PC-9 (cell line): ENCODE results near the gene PRR7. TPM values are rescaled to one million over a fixed set of nuclear protein-coding genes. Genes with fewer than 3 reads are reported as not detected.

Experiments
- BruUV-seq: library from RNA; stranded (reverse); fragments of 400-500 nt; replicated peaks from 2 replicates; lab custom pipeline; 2021; lab: Mats Ljungman, UMichigan
- CTCF ChIA-PET: fragments of 300-600 bp; sonication (Branson Sonifier 250); formaldehyde crosslinking; loops from one replicate; lab custom pipeline; 2022; ENCODE audit warnings: antibody characterized with exemption; lab: Charles Lee
- POLR2A ChIA-PET: fragments of 300-600 bp; sonication (Branson Sonifier 250); formaldehyde crosslinking; loops from one replicate; lab custom pipeline; 2022; ENCODE audit warnings: antibody characterized with exemption; ENCODE audit not compliant: unreplicated experiment; lab: Charles Lee
- DNase-seq, 2 experiments: peaks; one replicate each; pipeline versions ENCODE4 v3.0.0 to v3.0.0-alpha.2; 2015 to 2022; ENCODE audit warnings: mixed read lengths in 1 of 2
- H2AFZ ChIP-seq: fragments of 200-600 bp; sonication (generic); 2 replicates; pipeline ENCODE4 v1.8.1; 2017; ENCODE audit warnings: antibody characterized with exemption
- H3F3A ChIP-seq: fragments of 200-600 bp; sonication (generic); 2 replicates; pipeline ENCODE4 v1.8.1; 2017; ENCODE audit warnings: antibody characterized with exemption, mild to moderate bottlenecking, low read depth; ENCODE audit not compliant: insufficient read depth
- H3K27ac ChIP-seq: fragments of 200-600 bp; sonication (generic); 2 replicates; pipeline ENCODE4 v1.6.1; 2016; ENCODE audit warnings: mixed run types
- H3K27me3 ChIP-seq: fragments of 200-600 bp; sonication (generic); 2 replicates; pipeline ENCODE4 v1.6.1; 2016; ENCODE audit warnings: low read depth, mixed run types; ENCODE audit not compliant: insufficient read depth
- H3K36me3 ChIP-seq: fragments of 200-600 bp; sonication (generic); 2 replicates; pipeline ENCODE4 v1.6.1; 2016; ENCODE audit warnings: low read depth, mixed run types
- H3K4me1 ChIP-seq: fragments of 200-600 bp; sonication (generic); replicated peaks from 2 replicates; pipeline ENCODE4 v1.6.1; 2016; ENCODE audit warnings: mixed run types; ENCODE audit not compliant: insufficient read depth
- H3K4me2 ChIP-seq: fragments of 200-600 bp; sonication (generic); 2 replicates; pipeline ENCODE4 v1.6.1; 2017; ENCODE audit warnings: mixed run types
- H3K4me3 ChIP-seq: fragments of 200-600 bp; sonication (generic); 2 replicates; pipeline ENCODE4 v1.6.1; 2016; ENCODE audit warnings: mixed run types
- H3K79me2 ChIP-seq: fragments of 200-600 bp; sonication (generic); 2 replicates; pipeline ENCODE4 v1.6.1; 2017; ENCODE audit warnings: low read depth, mixed run types
- H3K9me2 ChIP-seq: fragments of 200-600 bp; sonication (generic); 2 replicates; pipeline ENCODE4 v1.8.1; 2017; ENCODE audit warnings: mild to moderate bottlenecking; ENCODE audit not compliant: insufficient read depth
- H3K9me3 ChIP-seq: fragments of 200-600 bp; sonication (generic); 2 replicates; pipeline ENCODE4 v1.8.1; 2016; ENCODE audit warnings: low read depth; ENCODE audit not compliant: insufficient read depth
- H4K20me1 ChIP-seq: fragments of 200-600 bp; sonication (generic); 2 replicates; pipeline ENCODE4 v1.8.1; 2017; ENCODE audit not compliant: insufficient read depth
- CTCF ChIP-seq: fragments of 200-600 bp; sonication (generic); conservative IDR thresholded peaks from 2 replicates; pipeline ENCODE4 v1.6.1; 2017; ENCODE audit warnings: mixed run types, antibody characterized with exemption, mild to moderate bottlenecking, moderate library complexity
- EZH2 ChIP-seq: fragments of 200-600 bp; sonication (generic); IDR thresholded peaks from 2 replicates; pipeline ENCODE4 v1.8.0; 2017; ENCODE audit warnings: antibody characterized with exemption, low read depth
- intact Hi-C: fragments of 100-400 bp; cut with micrococcal nuclease; formaldehyde crosslinking; loops from one replicate; pipeline ENCODE4 v1.10.0; 2022; ENCODE audit not compliant: unreplicated experiment
- total RNA-seq: library from RNA; stranded (reverse); gene quantifications from 2 replicates; pipeline ENCODE4 v1.2.3, GENCODE V29; 2021

Gene PRR7
- total RNA-seq, 1 experiment from 2014 or later, result 22.2 TPM

GRCh38 chr5:177478711-177479646 lies 32.4 kb downstream of the PRR7 start:
- ChIA-PET POLR2A (interaction anchor here (0.6 kb wide), 3 partner anchors 13 to 38 kb away, joined by 3 to 8 read pairs (median 3); partner anchors contain the start of gene DDX41), CTCF (interaction anchor here (1.0 kb wide), 1 partner anchor 23 kb away, joined by 4 read pairs; no protein-coding TSS in a partner anchor)
- H3K9me2 ChIP-seq, result no peaks in the 10 kb centered on the region
- H3F3A ChIP-seq, result peaks cover 57% of the 10 kb centered on the region
- BruUV-seq, result no TSS peak
- intact Hi-C loops, result no loop called here
- H3K4me2 ChIP-seq, result no peak overlapping the region
- DNase-seq, result no peak
- H3K27me3 ChIP-seq, result no peaks in the 10 kb centered on the region
- no peak overlapping the region for H2AFZ ChIP-seq
- no peaks in the 10 kb centered on the region for H3K36me3 ChIP-seq
- no peaks in the 10 kb centered on the region for H3K4me1 ChIP-seq
- H4K20me1 ChIP-seq, result no peaks in the 10 kb centered on the region
- no peak for TF ChIP-seq CTCF
- H3K79me2 ChIP-seq, result no peaks in the 10 kb centered on the region
- H3K27ac ChIP-seq, result no peak overlapping the region
- H3K4me3 ChIP-seq, result no peak overlapping the region
- H3K9me3 ChIP-seq, result no peaks in the 10 kb centered on the region

- H3K27ac ChIP-seq, result no peak overlapping the region
- DNase-seq, result peak in 1 of 2 experiments; percentile 24
- no peak overlapping the region for H3K4me2 ChIP-seq
- intact Hi-C loops, result no loop called here
- no peak overlapping the region for H2AFZ ChIP-seq
- CTCF ChIA-PET, result no interaction called here
- H3F3A ChIP-seq, result peaks cover 49% of the 10 kb centered on the region
- no peaks in the 10 kb centered on the region for H3K9me2 ChIP-seq
- POLR2A ChIA-PET, result interaction anchor here (0.6 kb wide), 2 partner anchors 13 to 37 kb away, joined by 3 to 8 read pairs; partner anchors contain the start of gene DDX41
- H3K79me2 ChIP-seq, result no peaks in the 10 kb centered on the region
- H3K4me1 ChIP-seq, result no peaks in the 10 kb centered on the region
- BruUV-seq, result no TSS peak
- no peak overlapping the region for H3K4me3 ChIP-seq
- no peaks in the 10 kb centered on the region for H4K20me1 ChIP-seq
- no peaks in the 10 kb centered on the region for H3K36me3 ChIP-seq
- no peaks in the 10 kb centered on the region for H3K27me3 ChIP-seq
- H3K9me3 ChIP-seq, result no peaks in the 10 kb centered on the region
- TF ChIP-seq CTCF (no peak), EZH2 (no peak)
Observed at GRCh38 chr5:177479774-177480173, 33.2 kb downstream of the PRR7 start.

DNA sequence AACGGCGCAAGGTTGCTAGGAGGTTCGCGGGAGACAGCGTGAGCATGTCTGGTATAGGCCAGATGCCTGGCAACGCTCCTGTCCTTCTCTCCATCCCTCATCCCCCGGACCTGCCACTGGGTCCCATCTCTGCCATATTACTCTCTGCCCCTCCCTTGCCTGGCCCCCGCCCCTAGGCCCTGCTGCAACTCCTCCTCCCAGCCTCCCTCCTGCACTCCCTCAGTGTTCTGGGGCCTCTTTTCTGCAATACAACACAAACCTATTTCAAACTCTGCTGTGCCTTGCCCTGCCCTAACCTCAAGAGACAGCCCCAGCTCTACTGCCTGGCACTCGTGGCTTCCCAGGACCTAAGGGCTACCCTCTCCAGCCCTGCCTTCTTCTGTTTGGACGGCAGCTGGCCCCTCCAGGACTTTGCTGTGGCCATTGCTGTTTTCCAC lies 35.8 kb downstream of the PRR7 start:
- H3K36me3 ChIP-seq, result no peaks in the 10 kb centered on the region
- no peaks in the 10 kb centered on the region for H3K4me1 ChIP-seq
- no peak overlapping the region for H2AFZ ChIP-seq
- peak in 1 of 2 experiments; percentile 19 for DNase-seq
- peaks cover 47% of the 10 kb centered on the region for H3F3A ChIP-seq
- H3K9me3 ChIP-seq, result no peaks in the 10 kb centered on the region
- H3K27me3 ChIP-seq, result no peaks in the 10 kb centered on the region
- H3K4me3 ChIP-seq, result no peak overlapping the region
- CTCF ChIA-PET, result no interaction called here
- no peaks in the 10 kb centered on the region for H3K9me2 ChIP-seq
- H3K27ac ChIP-seq, result no peak overlapping the region
- TF ChIP-seq EZH2, result no peak
- TF ChIP-seq CTCF, result no peak
- intact Hi-C loops, result no loop called here
- POLR2A ChIA-PET, result no interaction called here
- H3K4me2 ChIP-seq, result no peak overlapping the region
- H3K79me2 ChIP-seq, result no peaks in the 10 kb centered on the region
- no TSS peak for BruUV-seq
- H4K20me1 ChIP-seq, result no peaks in the 10 kb centered on the region
